NCI-H460 (cell line): ENCODE measurements around the gene EXD3. TPM values are rescaled to one million over a fixed set of nuclear protein-coding genes. Genes with fewer than 3 reads are reported as not detected.
"Not testable (repeated sequence)": the region's sequence is repeated elsewhere in the genome, so short reads cannot be mapped to it uniquely, and the experiment has no call there.

Experiments
- DNase-seq: peaks from one replicate; pipeline ENCODE4 v3.0.0-alpha.2; 2016; ENCODE audit warnings: low read depth; ENCODE audit errors: extremely low read depth
- total RNA-seq: library from RNA; depleted of rRNA; stranded (reverse); fragments of >200 nt; shearing (Covaris generic); gene quantifications from 2 replicates; pipeline ENCODE4 v1.2.3, GENCODE V29; 2014; rRNA removed

EXD3 gene
- total RNA-seq, 1 experiment from 2014 or later: 8.4 TPM

GRCh38 chr9:137266585-137267453 is 156.1 kb downstream of the EXD3 start:
- DNase-seq: no peak

- no peak for DNase-seq
Observed at GRCh38 chr9:137266162-137266527, 156.8 kb downstream of the EXD3 start.

DNA sequence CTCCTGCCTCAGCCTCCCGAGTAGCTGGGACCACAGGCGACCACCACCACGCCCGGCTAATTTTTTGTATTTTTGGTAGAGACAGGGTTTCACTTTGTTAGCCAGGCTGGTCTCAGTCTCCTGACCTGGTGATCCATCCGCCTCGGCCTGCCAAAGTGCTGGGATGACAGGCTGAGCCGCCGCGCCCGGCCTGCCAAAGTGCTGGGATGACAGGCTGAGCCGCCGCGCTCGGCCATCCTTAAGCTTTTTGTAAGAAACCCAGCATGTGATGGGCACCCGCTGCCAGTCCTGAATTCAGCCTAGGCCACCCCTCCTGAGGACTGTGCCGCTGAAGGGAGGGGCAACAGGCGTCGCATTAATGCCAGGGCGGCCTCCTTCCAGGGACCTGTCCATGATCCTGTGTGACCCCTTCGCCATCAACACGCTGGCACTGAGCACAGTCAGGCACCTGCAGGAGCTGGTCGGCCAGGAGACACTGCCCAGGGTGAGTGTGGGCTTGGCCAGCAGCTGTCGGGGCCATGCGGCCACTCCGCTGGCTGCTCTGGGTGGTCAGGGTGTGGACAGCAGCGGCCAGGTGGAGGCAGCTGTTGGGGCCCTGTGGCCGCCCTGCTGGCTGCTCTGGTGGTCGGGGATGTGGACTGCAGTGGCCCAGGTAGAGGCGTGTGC is 157.3 kb downstream of the EXD3 start:
- no peak for DNase-seq

- DNase-seq: no peak
Observed at GRCh38 chr9:137264067-137264466, 158.9 kb downstream of the EXD3 start.

GRCh38 chr9:137263506-137263905 is 159.5 kb downstream of the EXD3 start:
- DNase-seq: no peak

GRCh38 chr9:137262909-137263285 is 160.1 kb downstream of the EXD3 start:
- no peak for DNase-seq

- not testable (repeated sequence) for DNase-seq
Observed at GRCh38 chr9:137262173-137262908, 160.6 kb downstream of the EXD3 start.

Other genes with a start within 250 kb of the EXD3 start
- gene ANAPC2, start 234.6 kb downstream of the EXD3 start, total RNA-seq: 11.0 and 16.1 TPM in 2 replicates
- gene SSNA1, start 234.5 kb downstream of the EXD3 start, total RNA-seq: 59.3 and 66.1 TPM in 2 replicates
- gene TPRN, start 222.4 kb downstream of the EXD3 start, total RNA-seq: 7.4 and 8.2 TPM in 2 replicates
- 38.8 and 39.8 TPM in 2 replicates for gene TMEM203, start 217.5 kb downstream of the EXD3 start, total RNA-seq
- 11.1 and 13.5 TPM in 2 replicates for gene NDOR1, start 217.5 kb downstream of the EXD3 start, total RNA-seq
- gene RNF208, start 200.9 kb downstream of the EXD3 start, total RNA-seq: 0.37 and 0.40 TPM in 2 replicates
- 0.59 and 1.4 TPM in 2 replicates for gene CYSRT1, start 198.0 kb downstream of the EXD3 start, total RNA-seq
- not detected in 2 replicates for gene RNF224, start 195.7 kb downstream of the EXD3 start, total RNA-seq
- not detected in 2 replicates for gene SLC34A3, start 192.3 kb downstream of the EXD3 start, total RNA-seq
- gene TUBB4B, start 181.9 kb downstream of the EXD3 start, total RNA-seq: 167 and 171 TPM in 2 replicates
- gene STPG3, start 171.9 kb downstream of the EXD3 start, total RNA-seq: not detected in 2 replicates
- gene NELFB, start 167.8 kb downstream of the EXD3 start, total RNA-seq: 41.5 and 43.8 TPM in 2 replicates
- gene TOR4A, start 145.4 kb downstream of the EXD3 start, total RNA-seq: 30.5 and 32.0 TPM in 2 replicates
- gene NRARP, start 120.9 kb downstream of the EXD3 start, total RNA-seq: 5.1 and 8.9 TPM in 2 replicates
- gene NOXA1, start 231 bp upstream of the EXD3 start, total RNA-seq: 0.92 and 2.0 TPM in 2 replicates
- gene ENTPD8, start 18.2 kb upstream of the EXD3 start, total RNA-seq: not detected in 2 replicates
- gene NSMF, start 36.2 kb upstream of the EXD3 start, total RNA-seq: 34.9 and 36.8 TPM in 2 replicates
- 0.10 and 0.26 TPM in 2 replicates for gene PNPLA7, start 127.2 kb upstream of the EXD3 start, total RNA-seq
- gene MRPL41, start 128.7 kb upstream of the EXD3 start, total RNA-seq: 52.1 and 57.5 TPM in 2 replicates
- 24.4 and 29.9 TPM in 2 replicates for gene DPH7, start 155.8 kb upstream of the EXD3 start, total RNA-seq
- 23.9 and 24.1 TPM in 2 replicates for gene ZMYND19, start 167.3 kb upstream of the EXD3 start, total RNA-seq
- gene ARRDC1, start 182.5 kb upstream of the EXD3 start, total RNA-seq: 26.6 and 32.6 TPM in 2 replicates
- gene EHMT1, start 195.8 kb upstream of the EXD3 start, total RNA-seq: 33.8 and 44.7 TPM in 2 replicates